ENCODE data around the gene COL25A1.

The COL25A1 gene

GRCh38 chr4:108786351-108786750 is 516.1 kb downstream of the COL25A1 start:
- ATAC-seq: no peak
- Mint-ChIP-seq H3K27ac (no peak overlapping the region), H3K36me3 (no peaks in the 10 kb centered on the region), H3K4me3 (no peak overlapping the region), H3K4me1 (no peaks in the 10 kb centered on the region), H3K27me3 (no peaks in the 10 kb centered on the region), H3K9me3 (no peaks in the 10 kb centered on the region)

- Mint-ChIP-seq H3K9me3 (no peaks in the 10 kb centered on the region), H3K36me3 (no peaks in the 10 kb centered on the region), H3K4me1 (no peaks in the 10 kb centered on the region), H3K27me3 (no peaks in the 10 kb centered on the region), H3K27ac (no peak overlapping the region), H3K4me3 (no peak overlapping the region)
- no peak for ATAC-seq
Measured at GRCh38 chr4:108783665-108784463, 518.6 kb downstream of the COL25A1 start.

DNA sequence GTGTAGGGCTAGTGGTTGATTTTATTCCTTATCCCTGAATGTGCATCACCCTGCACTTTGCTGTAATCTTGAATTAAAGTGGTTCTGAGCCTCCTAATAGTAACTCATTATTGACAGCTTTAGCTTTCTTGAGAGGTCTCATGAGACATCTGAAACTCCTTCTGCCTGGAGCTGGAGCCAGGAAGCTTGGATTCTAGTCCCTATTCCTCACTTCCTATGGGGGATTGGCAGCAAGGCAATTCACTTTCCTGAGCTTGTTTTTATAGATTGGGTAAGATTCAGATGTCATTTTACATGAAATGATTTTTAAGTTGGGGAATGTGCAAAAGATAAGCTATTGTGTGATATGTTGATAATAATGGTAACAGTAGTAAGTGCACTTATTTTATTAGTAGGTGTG is 522.5 kb downstream of the COL25A1 start:
- no peak overlapping the region for H3K4me3 Mint-ChIP-seq
- H3K4me1 Mint-ChIP-seq: no peaks in the 10 kb centered on the region
- no peaks in the 10 kb centered on the region for H3K9me3 Mint-ChIP-seq
- H3K27ac Mint-ChIP-seq: no peak overlapping the region
- no peaks in the 10 kb centered on the region for H3K36me3 Mint-ChIP-seq
- H3K27me3 Mint-ChIP-seq: no peaks in the 10 kb centered on the region
- no peak for ATAC-seq

DNA sequence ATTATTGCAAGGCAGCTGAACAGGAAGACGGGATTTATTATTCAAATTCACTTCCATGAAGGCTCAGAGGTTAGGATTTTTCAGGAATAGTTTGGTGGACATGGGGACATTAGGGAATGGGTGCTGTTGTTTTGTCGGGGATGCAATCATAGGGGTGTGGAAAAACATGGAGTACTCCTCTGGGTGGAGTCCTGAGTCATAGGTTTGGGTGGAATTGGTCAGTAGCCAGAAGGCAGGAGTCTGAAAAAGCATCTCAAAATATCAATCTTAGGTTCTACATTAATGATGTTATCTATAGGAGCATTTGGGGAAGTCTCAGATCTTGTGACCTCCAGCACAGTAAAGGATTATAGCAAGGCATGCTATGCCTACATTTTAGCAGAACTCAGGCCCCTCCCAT is 525.1 kb downstream of the COL25A1 start:
- H3K4me1 Mint-ChIP-seq: no peaks in the 10 kb centered on the region
- H3K27me3 Mint-ChIP-seq: peaks cover 5% of the 10 kb centered on the region
- H3K4me3 Mint-ChIP-seq: no peak overlapping the region
- H3K27ac Mint-ChIP-seq: no peak overlapping the region
- no peaks in the 10 kb centered on the region for H3K9me3 Mint-ChIP-seq
- ATAC-seq: no peak
- H3K36me3 Mint-ChIP-seq: no peaks in the 10 kb centered on the region

- Mint-ChIP-seq H3K9me3 (no peaks in the 10 kb centered on the region), H3K4me3 (no peak overlapping the region), H3K4me1 (no peaks in the 10 kb centered on the region), H3K36me3 (no peaks in the 10 kb centered on the region), H3K27me3 (peaks cover 9% of the 10 kb centered on the region), H3K27ac (no peak overlapping the region)
- ATAC-seq: no peak
Measured at GRCh38 chr4:108775921-108776320, 526.5 kb downstream of the COL25A1 start.

DNA sequence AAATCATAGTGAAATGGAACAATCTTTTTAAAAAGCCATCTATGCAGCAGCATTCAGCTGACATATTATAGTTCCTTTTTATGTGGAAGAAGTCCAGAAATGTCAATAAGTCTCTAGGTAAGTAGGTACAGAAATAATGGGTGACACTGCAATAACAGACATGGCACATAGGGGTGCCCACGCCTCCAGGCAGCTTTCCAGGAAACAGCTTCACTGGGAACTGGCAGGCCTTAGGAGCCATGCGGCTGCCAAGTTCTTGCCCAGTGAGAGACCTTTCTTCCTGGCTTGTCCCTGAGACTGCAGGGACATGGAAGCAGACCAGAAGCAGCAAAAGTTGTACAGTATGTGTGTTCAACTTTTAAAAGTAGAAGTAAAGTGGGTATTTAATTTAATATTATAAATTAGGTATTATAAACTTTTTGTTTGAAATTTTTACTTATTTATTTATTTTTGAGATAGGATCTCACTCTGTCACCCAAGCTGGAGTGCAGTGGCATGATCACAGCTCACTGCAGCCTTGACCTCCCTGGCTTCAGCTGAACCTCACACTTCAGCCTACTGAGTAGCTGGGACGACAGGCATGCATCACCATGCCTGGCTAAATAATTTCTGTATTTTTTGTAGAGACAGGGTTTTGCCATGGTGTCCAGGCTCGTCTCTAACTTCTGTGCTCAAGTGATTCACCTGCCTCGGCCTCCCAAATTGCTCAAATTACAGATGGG is 527.5 kb downstream of the COL25A1 start:
- H3K27me3 Mint-ChIP-seq: peaks cover 9% of the 10 kb centered on the region
- no peak overlapping the region for H3K27ac Mint-ChIP-seq
- no peak overlapping the region for H3K4me3 Mint-ChIP-seq
- no peaks in the 10 kb centered on the region for H3K9me3 Mint-ChIP-seq
- no peaks in the 10 kb centered on the region for H3K36me3 Mint-ChIP-seq
- no peaks in the 10 kb centered on the region for H3K4me1 Mint-ChIP-seq
- ATAC-seq: no peak

- Mint-ChIP-seq H3K4me3 (no peak overlapping the region), H3K27ac (no peak overlapping the region), H3K27me3 (peaks cover 9% of the 10 kb centered on the region)
Measured at GRCh38 chr4:108772402-108772801, 530.1 kb downstream of the COL25A1 start.

GRCh38 chr4:108766058-108766457 is 536.4 kb downstream of the COL25A1 start:
- Mint-ChIP-seq H3K9me3 (no peaks in the 10 kb centered on the region), H3K27me3 (peaks cover 26% of the 10 kb centered on the region), H3K27ac (no peak overlapping the region), H3K4me3 (no peak overlapping the region), H3K36me3 (no peaks in the 10 kb centered on the region), H3K4me1 (peaks cover 13% of the 10 kb centered on the region)
- no peak for ATAC-seq

More at GRCh38 chr4:108772402-108772801, 530.1 kb downstream of the COL25A1 start:
- H3K9me3 Mint-ChIP-seq: no peaks in the 10 kb centered on the region
- ATAC-seq: no peak
- H3K4me1 Mint-ChIP-seq: no peaks in the 10 kb centered on the region
- no peaks in the 10 kb centered on the region for H3K36me3 Mint-ChIP-seq

- no peaks in the 10 kb centered on the region for H3K36me3 Mint-ChIP-seq
Measured at GRCh38 chr4:108763986-108764385, 538.5 kb downstream of the COL25A1 start.

DNA sequence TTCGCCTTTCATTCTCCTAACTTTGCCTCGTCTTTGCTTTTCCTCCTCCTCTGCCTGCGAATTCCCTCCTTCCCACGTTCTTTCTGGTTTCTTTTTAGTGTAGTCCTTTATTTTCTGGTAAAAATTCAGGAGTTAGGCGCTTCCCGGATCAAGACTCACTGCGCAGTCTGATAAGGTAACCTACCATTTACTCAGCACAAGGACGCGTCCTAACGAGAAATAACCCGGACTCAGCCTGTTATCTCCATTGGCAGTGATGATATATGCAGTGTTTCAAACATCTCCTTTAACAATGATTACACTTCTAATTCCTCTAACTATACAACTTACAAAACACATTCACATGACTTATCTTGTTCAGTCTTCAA is 539.2 kb downstream of the COL25A1 start:
- H3K27ac Mint-ChIP-seq: no peak overlapping the region
- no peaks in the 10 kb centered on the region for H3K9me3 Mint-ChIP-seq
- ATAC-seq: no peak
- H3K27me3 Mint-ChIP-seq: peaks cover 26% of the 10 kb centered on the region
- H3K4me1 Mint-ChIP-seq: peaks cover 13% of the 10 kb centered on the region
- peak overlapping the region; percentile 64 for H3K4me3 Mint-ChIP-seq
- no peaks in the 10 kb centered on the region for H3K36me3 Mint-ChIP-seq

More at GRCh38 chr4:108763986-108764385, 538.5 kb downstream of the COL25A1 start:
- H3K4me3 Mint-ChIP-seq: no peak overlapping the region
- H3K4me1 Mint-ChIP-seq: peaks cover 13% of the 10 kb centered on the region
- no peak overlapping the region for H3K27ac Mint-ChIP-seq
- peaks cover 26% of the 10 kb centered on the region for H3K27me3 Mint-ChIP-seq
- H3K9me3 Mint-ChIP-seq: no peaks in the 10 kb centered on the region
- ATAC-seq: no peak

- no peaks in the 10 kb centered on the region for H3K9me3 Mint-ChIP-seq
- H3K27me3 Mint-ChIP-seq: peaks cover 26% of the 10 kb centered on the region
- peak within 1 kb of the TSS; percentile 64 for H3K4me3 Mint-ChIP-seq
- no peak within 1 kb of the TSS for H3K27ac Mint-ChIP-seq
- peaks cover 13% of the 10 kb centered on the region for H3K4me1 Mint-ChIP-seq
- peak; percentile 49 for ATAC-seq
- H3K36me3 Mint-ChIP-seq: no peaks in the 10 kb centered on the region
Measured at GRCh38 chr4:108762559-108763225, 539.8 kb downstream of the COL25A1 start, which contains the start of gene ETNPPL. Gene ETNPPL (minus strand): TSS chr4:108763053. CDS start chr4:108762898, 155 bp downstream.

All from stimulated activated memory B cell treated with anti-CD40 and anti-IgM and Interleukin-4, amounts not matched to agents 10 μg/mL and 1 μg/mL and 100 μg/mL, for 72 hours (primary cell).